Vagina (tissue), 2 donors: ENCODE measurements around the gene SIGLEC14. TPM values are rescaled to one million over a fixed set of nuclear protein-coding genes. Genes with fewer than 3 reads are reported as not detected.

Experiments
- DNase-seq, 2 donors: peaks; one replicate each; pipeline ENCODE4 v3.0.0-alpha.2; 2017; ENCODE audit errors: extremely low spot score in 2 of 2
- H3K27ac ChIP-seq: fragments of 200-600 bp; sonication (generic); one replicate; pipeline ENCODE4 v1.5.1; 2019
- H3K27me3 ChIP-seq: fragments of 200-600 bp; sonication (generic); one replicate; pipeline ENCODE4 v1.5.1; 2019
- H3K36me3 ChIP-seq, 2 donors: fragments of 200-600 bp; sonication (generic); one replicate each; pipeline ENCODE4 v1.5.1; 2017 to 2019
- H3K4me1 ChIP-seq: fragments of 200-600 bp; sonication (generic); one replicate; pipeline ENCODE4 v1.5.1; 2019
- H3K4me3 ChIP-seq, 2 donors: fragments of 200-600 bp; sonication (generic); 1 replicate in 1 of 2; 2 replicates in 1 of 2; pipeline ENCODE4 v1.5.1; 2016 to 2019
- H3K9me3 ChIP-seq: fragments of 200-600 bp; sonication (generic); one replicate; pipeline ENCODE4 v1.5.1; 2019
- POLR2A ChIP-seq, 2 donors: fragments of 450-650 bp; IDR thresholded peaks; one replicate each; pipeline ENCODE4 v1.6.1; 2017; ENCODE audit warnings: antibody characterized with exemption in 2 of 2, mild to moderate bottlenecking in 2 of 2, moderate library complexity in 2 of 2
- POLR2AphosphoS5 ChIP-seq, 2 donors: sonication (generic); formaldehyde crosslinking; IDR thresholded peaks; one replicate each; pipeline ENCODE4 v1.9.0; 2017; ENCODE audit warnings: antibody characterized with exemption in 2 of 2, mild to moderate bottlenecking in 2 of 2, low read depth in 1 of 2; ENCODE audit not compliant: insufficient read depth in 1 of 2
- intact Hi-C: fragments of 100-400 bp; cut with DNase I; formaldehyde crosslinking; loops from one replicate; pipeline ENCODE4 v1.15.1; 2023
- total RNA-seq: library from RNA; depleted of rRNA; stranded (reverse); fragments of >200 nt; gene quantifications from one replicate; pipeline ENCODE4 v1.2.3, GENCODE V29; 2016
- TF ChIP-seq, protein P1 (sequence below), 3 experiments: fragments of 450-650 bp in 2 of 3; fragments of 200-600 bp in 1 of 3; sonication (generic) in 1 of 3; IDR thresholded peaks; one replicate each; pipeline ENCODE4 v1.5.1; 2017 to 2019; ENCODE audit warnings: antibody characterized with exemption in 3 of 3, mild to moderate bottlenecking in 2 of 3, moderate library complexity in 2 of 3

The SIGLEC14 gene
- total RNA-seq, 1 donor from 2014 or later = not detected

DNA sequence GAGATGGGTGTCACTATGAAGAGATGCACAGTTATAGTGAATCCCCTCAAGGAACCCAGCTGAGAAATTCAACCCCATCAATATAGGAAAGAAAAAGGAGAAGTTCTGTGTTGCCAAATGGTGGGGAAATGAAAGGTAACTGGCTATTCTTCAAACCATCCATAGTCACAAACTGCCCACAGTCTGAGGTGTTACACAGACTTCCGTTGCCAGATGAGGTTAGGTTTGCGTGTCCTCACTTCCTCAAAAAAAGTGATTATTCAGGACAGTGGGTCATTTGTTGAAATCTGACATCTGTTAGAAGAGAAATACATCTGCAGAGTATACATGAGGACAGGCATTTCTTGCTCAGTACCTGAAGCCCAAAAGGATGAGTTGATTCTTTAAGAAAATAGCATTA is 25.4 kb downstream of the SIGLEC14 start:
- TF ChIP-seq, protein P1, sequence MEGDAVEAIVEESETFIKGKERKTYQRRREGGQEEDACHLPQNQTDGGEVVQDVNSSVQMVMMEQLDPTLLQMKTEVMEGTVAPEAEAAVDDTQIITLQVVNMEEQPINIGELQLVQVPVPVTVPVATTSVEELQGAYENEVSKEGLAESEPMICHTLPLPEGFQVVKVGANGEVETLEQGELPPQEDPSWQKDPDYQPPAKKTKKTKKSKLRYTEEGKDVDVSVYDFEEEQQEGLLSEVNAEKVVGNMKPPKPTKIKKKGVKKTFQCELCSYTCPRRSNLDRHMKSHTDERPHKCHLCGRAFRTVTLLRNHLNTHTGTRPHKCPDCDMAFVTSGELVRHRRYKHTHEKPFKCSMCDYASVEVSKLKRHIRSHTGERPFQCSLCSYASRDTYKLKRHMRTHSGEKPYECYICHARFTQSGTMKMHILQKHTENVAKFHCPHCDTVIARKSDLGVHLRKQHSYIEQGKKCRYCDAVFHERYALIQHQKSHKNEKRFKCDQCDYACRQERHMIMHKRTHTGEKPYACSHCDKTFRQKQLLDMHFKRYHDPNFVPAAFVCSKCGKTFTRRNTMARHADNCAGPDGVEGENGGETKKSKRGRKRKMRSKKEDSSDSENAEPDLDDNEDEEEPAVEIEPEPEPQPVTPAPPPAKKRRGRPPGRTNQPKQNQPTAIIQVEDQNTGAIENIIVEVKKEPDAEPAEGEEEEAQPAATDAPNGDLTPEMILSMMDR (IDR thresholded peaks at IDR 0.05) = no peak
- TF ChIP-seq POLR2A (IDR thresholded peaks at IDR 0.05) = no peak
- no peak for TF ChIP-seq POLR2AphosphoS5 (IDR thresholded peaks at IDR 0.05; ENCODE audit: insufficient read depth in 1 of 2, low read depth in 1 of 2)
- DNase-seq = no peak
- Histone ChIP-seq H3K27ac (no peak overlapping the region), H3K9me3 (no peaks in the 10 kb centered on the region), H3K36me3 (no peaks in the 10 kb centered on the region), H3K4me1 (no peaks in the 10 kb centered on the region), H3K4me3 (no peak overlapping the region), H3K27me3 (no peaks in the 10 kb centered on the region)
- intact Hi-C loops = no loop called here

DNA sequence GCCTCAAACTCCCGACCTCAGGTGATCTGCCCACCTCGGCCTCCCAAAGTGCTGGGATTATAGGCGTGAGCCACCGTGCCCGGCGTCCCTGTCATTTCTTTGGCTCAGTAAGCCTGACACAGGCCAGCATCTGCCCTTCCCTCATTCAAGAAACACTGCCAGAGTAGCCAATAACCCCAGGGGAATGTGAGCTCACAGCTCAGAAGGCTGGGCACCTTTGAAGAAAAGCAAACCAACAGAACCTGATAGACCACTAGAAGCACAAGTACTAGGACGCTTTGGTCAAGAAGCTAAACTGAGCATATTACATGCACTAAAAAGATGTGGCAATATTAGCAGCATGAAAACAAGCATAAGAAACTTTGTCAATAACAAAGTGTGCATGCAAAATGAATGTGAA is 30.6 kb downstream of the SIGLEC14 start:
- DNase-seq = no peak
- H3K27me3 ChIP-seq = no peaks in the 10 kb centered on the region
- no peaks in the 10 kb centered on the region for H3K4me1 ChIP-seq
- intact Hi-C loops = no loop called here
- no peaks in the 10 kb centered on the region for H3K9me3 ChIP-seq
- H3K4me3 ChIP-seq = no peak overlapping the region
- H3K27ac ChIP-seq = no peak overlapping the region
- no peak for TF ChIP-seq POLR2AphosphoS5 (IDR thresholded peaks at IDR 0.05; ENCODE audit: insufficient read depth in 1 of 2, low read depth in 1 of 2)
- TF ChIP-seq, protein P1 (IDR thresholded peaks at IDR 0.05) = no peak
- no peak for TF ChIP-seq POLR2A (IDR thresholded peaks at IDR 0.05)
- no peaks in the 10 kb centered on the region for H3K36me3 ChIP-seq

DNA sequence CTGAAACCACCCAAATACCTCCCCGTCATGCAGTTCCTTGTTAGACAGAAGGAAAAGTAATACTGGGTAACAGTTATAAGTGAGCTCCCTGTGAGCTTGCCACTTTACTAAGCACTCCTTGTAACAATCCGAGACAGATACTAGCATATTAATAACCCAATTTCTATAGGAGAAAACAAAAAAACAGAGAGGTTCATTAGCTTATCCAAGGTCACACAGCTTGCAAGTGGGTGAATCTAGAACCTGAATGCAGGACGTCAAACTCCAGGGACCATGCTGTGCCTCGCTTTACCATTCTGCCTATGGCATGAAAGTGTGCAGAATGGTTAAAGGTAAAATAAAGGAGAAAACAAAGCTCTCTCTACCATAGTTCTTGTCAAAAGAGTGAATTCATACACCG is 31.8 kb downstream of the SIGLEC14 start:
- TF ChIP-seq, protein P1 (IDR thresholded peaks at IDR 0.05) = no peak
- no peak for TF ChIP-seq POLR2A (IDR thresholded peaks at IDR 0.05)
- no peak for TF ChIP-seq POLR2AphosphoS5 (IDR thresholded peaks at IDR 0.05; ENCODE audit: insufficient read depth in 1 of 2, low read depth in 1 of 2)
- Histone ChIP-seq H3K27me3 (no peaks in the 10 kb centered on the region), H3K4me1 (no peaks in the 10 kb centered on the region), H3K4me3 (no peak overlapping the region), H3K9me3 (no peaks in the 10 kb centered on the region), H3K27ac (no peak overlapping the region), H3K36me3 (no peaks in the 10 kb centered on the region)
- DNase-seq = no peak
- intact Hi-C loops = no loop called here

DNA sequence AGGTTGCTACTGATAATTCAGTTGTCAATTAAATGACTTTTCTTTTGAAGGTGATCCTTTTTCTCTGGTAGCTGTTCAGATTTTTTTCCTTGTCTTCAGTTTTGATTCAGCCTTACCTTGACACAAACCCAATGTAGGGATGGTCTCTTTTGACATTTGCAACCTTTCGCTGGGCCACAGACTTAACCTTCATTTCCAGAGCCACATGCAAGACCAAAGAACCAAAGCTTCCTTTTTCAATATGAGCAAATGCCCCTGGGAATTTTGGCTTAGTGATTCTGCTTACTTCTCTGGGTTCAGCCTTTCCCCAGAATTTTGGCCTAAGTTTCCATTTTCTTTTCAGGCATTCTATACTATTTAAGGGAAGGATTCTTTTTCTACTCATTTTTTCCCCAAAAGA is 36.0 kb downstream of the SIGLEC14 start:
- Histone ChIP-seq H3K36me3 (no peaks in the 10 kb centered on the region), H3K27ac (no peak overlapping the region), H3K4me3 (no peak overlapping the region), H3K4me1 (no peaks in the 10 kb centered on the region), H3K27me3 (no peaks in the 10 kb centered on the region), H3K9me3 (no peaks in the 10 kb centered on the region)
- TF ChIP-seq, protein P1 (IDR thresholded peaks at IDR 0.05) = no peak
- TF ChIP-seq POLR2A (IDR thresholded peaks at IDR 0.05) = no peak
- no peak for TF ChIP-seq POLR2AphosphoS5 (IDR thresholded peaks at IDR 0.05; ENCODE audit: insufficient read depth in 1 of 2, low read depth in 1 of 2)
- intact Hi-C loops = no loop called here
- no peak for DNase-seq

DNA sequence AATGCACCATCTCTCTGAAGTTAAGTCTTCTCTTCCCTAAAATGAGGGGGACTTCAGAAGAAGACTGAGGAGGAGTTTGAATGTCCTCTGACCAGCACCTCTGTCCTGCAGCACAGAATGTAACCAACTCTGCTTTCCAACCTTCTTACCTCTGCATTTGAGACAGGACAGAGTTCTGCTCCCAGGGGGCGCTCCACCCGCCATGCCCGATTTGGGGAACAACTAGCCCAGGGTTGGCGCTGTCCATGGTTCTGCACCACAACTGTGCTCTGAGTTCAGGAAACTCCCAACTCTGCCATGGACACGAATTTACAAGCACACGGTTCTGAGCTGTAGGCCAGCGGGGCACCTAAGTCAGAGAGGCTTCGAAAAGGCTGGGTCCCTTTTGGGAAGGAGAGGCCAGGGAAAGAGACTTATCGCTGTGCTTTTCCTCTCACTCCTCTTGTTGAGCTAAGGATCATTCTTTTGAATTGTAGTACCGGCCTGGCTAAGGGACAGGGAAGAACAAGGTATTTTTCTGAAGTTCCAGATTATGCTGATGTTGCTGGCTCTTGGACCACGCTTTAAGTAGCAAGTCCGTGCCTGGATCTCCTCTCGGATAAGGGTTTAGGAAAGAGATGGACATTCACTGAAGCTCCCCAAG is 38.6 kb downstream of the SIGLEC14 start:
- Histone ChIP-seq H3K27ac (no peak overlapping the region), H3K4me3 (no peak overlapping the region), H3K9me3 (no peaks in the 10 kb centered on the region), H3K4me1 (no peaks in the 10 kb centered on the region), H3K27me3 (no peaks in the 10 kb centered on the region), H3K36me3 (no peaks in the 10 kb centered on the region)
- no peak for DNase-seq
- intact Hi-C loops = no loop called here
- TF ChIP-seq POLR2A (IDR thresholded peaks at IDR 0.05) (no peak), POLR2AphosphoS5 (IDR thresholded peaks at IDR 0.05; ENCODE audit: insufficient read depth in 1 of 2, low read depth in 1 of 2) (no peak)
- TF ChIP-seq, protein P1 (IDR thresholded peaks at IDR 0.05) = peak in 1 of 3 experiments; percentile 14
